ENCODE data around the gene CTIF. TPM values are rescaled to one million over a fixed set of nuclear protein-coding genes. Genes with fewer than 3 reads are reported as not detected.
A peak's percentile ranks its signal among the peaks of the same experiment; 100 is the strongest.

CTIF gene
- total RNA-seq, 1 experiment from 2014 or later, result 5.8 TPM

DNA sequence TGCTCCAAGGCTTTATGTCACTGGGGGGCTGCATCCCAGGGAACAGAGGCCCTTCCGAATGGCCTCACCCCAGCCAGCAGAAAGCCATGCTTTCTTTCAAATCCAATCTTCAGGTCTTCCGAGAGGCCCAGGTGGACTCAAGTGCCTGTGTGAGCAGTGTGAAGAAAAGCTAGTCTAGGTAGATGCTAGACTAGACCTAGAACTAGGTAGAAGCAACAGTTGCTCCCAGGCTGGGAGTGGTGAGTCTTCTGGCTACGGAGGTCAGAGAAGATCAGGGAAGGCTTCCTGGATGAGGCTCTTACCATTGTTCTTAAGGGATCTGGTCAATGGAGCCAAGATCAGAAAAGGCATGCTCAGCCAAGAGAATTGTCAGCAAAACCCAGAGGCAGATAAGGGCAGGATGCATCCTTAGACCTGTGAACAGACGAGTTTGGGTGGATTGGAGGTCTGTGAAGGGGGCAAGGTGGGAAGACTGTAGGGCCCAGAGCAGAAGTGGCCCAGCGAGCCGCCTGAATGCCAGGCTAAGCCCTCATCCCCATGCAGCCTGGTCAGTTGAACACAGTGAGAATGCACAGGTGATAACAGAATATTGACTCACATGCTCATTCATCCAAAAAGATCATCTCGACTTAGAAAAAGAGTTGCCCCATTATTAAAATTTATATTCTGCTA, 301.1 kb downstream of the CTIF start:
- Histone ChIP-seq H3K9me2 (replicated peaks; ENCODE audit: low read length) (no peaks in the 10 kb centered on the region), H3K79me2 (ENCODE audit: low read length) (no peaks in the 10 kb centered on the region), H3K4me3 (ENCODE audit: low read length) (no peak overlapping the region), H3K27me3 (ENCODE audit: low read length) (no peaks in the 10 kb centered on the region), H3K4me1 (ENCODE audit: insufficient read depth, low read length) (peaks cover 24% of the 10 kb centered on the region), H3F3A (ENCODE audit: low read length, unreplicated experiment) (no peaks in the 10 kb centered on the region), H3K9ac (ENCODE audit: low read length) (no peak overlapping the region), H4K20me1 (ENCODE audit: low read length) (no peaks in the 10 kb centered on the region), H3K27ac (ENCODE audit: low read length) (peak overlapping the region; percentile 82; the same call in 1 of the 2 replicates), H2AFZ (ENCODE audit: low read length) (no peak overlapping the region), H3K9me3 (ENCODE audit: low read length) (no peaks in the 10 kb centered on the region), H3K4me2 (ENCODE audit: low read length) (peak overlapping the region; percentile 37; the same call in 1 of the 2 replicates), H3K36me3 (ENCODE audit: low read depth, low read length) (no peaks in the 10 kb centered on the region)
- TF ChIP-seq EZH2phosphoT487 (IDR thresholded peaks at IDR 0.05; ENCODE audit: borderline replicate concordance, low read length), result no peak
- intact Hi-C loops (cut with micrococcal nuclease), result no loop called here
- no peak for ATAC-seq
- no TSS peak for BruUV-seq (replicated peaks)
- DNase-seq, result no peak
- CTCF ChIA-PET, result no interaction called here
- POLR2A ChIA-PET (ENCODE audit: unreplicated experiment), result no interaction called here

DNA sequence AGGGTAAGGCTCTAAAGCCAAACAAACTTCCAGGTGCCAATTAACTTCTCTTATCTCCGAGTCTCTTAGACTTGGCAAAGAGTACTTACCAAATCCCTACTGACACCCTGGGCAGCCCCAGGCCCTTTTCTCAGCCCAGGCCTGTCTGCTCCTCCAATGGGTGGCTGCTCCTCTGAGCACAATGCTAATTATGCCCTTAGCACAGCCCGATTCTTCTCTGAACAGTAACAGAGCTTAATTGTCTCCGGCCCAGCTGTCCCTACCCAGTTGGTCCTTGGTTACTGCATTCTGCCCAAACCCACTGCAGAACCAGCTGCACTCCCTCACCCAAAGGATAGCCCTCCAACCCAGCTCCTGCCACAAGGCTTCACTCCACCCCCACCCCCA, 301.7 kb downstream of the CTIF start:
- POLR2A ChIA-PET (ENCODE audit: unreplicated experiment), result no interaction called here

DNA sequence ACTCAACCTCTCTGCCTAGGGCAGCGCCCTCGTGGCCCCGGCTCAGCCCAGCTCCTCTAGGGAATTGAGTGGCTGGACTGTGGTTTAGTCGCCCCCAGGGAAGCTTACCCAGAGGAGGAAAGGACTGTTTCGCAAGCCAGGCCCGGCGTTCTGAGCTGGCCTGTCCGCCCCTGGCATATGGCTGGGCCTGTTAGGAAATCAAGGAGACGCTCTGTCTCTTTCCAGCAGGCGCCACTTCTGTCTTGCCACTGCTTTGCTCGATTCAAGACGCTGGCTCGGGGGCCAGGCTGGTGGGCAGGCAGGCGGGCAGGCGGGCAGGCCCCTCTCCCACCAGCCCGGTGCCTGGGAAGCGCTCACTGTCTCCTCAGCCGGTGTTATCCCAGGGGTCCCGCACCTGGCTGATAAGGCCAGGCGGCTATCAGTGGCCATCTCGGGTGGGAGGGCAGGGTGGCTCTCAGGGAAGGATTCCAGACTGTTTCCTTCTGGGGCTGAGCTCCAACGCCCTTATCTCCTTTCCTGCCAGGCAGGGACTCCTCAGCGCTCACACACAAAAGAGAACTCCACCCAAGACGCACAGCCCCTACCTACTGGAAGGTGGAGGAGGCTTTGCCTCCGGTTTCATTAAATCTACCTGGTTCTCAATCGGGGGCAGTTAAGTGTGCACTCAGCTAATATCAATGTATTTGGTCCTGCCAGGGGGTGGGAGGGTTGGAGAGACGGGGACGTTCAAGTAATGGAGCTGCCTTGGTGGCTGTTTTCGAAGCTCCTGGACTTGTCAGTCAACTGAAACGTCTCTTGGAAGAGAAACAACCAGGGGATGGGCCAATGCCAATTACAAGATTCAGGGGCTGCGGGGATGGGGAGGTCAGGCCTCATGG, 302.8 kb downstream of the CTIF start:
- intact Hi-C loops (cut with micrococcal nuclease), result no loop called here

More for the DNA sequence above, 301.7 kb downstream of the CTIF start:
- Histone ChIP-seq H3K79me2 (ENCODE audit: low read length) (no peaks in the 10 kb centered on the region), H3K36me3 (ENCODE audit: low read depth, low read length) (no peaks in the 10 kb centered on the region), H4K20me1 (ENCODE audit: low read length) (no peaks in the 10 kb centered on the region), H3K9ac (ENCODE audit: low read length) (no peak overlapping the region), H3K9me2 (replicated peaks; ENCODE audit: low read length) (no peaks in the 10 kb centered on the region), H3K4me2 (ENCODE audit: low read length) (no peak overlapping the region), H2AFZ (ENCODE audit: low read length) (no peak overlapping the region), H3K9me3 (ENCODE audit: low read length) (no peaks in the 10 kb centered on the region), H3K4me1 (ENCODE audit: insufficient read depth, low read length) (peaks cover 19% of the 10 kb centered on the region), H3K4me3 (ENCODE audit: low read length) (no peak overlapping the region), H3K27me3 (ENCODE audit: low read length) (no peaks in the 10 kb centered on the region), H3F3A (ENCODE audit: low read length, unreplicated experiment) (no peaks in the 10 kb centered on the region), H3K27ac (ENCODE audit: low read length) (no peak overlapping the region)
- ATAC-seq (no peak), DNase-seq (no peak)
- CTCF ChIA-PET, result no interaction called here
- intact Hi-C loops (cut with micrococcal nuclease), result no loop called here
- no TSS peak for BruUV-seq (replicated peaks)
- TF ChIP-seq EZH2phosphoT487 (IDR thresholded peaks at IDR 0.05; ENCODE audit: borderline replicate concordance, low read length) (no peak), EZH2 (IDR thresholded peaks at IDR 0.05; ENCODE audit: low read length, unreplicated experiment) (no peak)
- TF ChIP-seq, protein P1, sequence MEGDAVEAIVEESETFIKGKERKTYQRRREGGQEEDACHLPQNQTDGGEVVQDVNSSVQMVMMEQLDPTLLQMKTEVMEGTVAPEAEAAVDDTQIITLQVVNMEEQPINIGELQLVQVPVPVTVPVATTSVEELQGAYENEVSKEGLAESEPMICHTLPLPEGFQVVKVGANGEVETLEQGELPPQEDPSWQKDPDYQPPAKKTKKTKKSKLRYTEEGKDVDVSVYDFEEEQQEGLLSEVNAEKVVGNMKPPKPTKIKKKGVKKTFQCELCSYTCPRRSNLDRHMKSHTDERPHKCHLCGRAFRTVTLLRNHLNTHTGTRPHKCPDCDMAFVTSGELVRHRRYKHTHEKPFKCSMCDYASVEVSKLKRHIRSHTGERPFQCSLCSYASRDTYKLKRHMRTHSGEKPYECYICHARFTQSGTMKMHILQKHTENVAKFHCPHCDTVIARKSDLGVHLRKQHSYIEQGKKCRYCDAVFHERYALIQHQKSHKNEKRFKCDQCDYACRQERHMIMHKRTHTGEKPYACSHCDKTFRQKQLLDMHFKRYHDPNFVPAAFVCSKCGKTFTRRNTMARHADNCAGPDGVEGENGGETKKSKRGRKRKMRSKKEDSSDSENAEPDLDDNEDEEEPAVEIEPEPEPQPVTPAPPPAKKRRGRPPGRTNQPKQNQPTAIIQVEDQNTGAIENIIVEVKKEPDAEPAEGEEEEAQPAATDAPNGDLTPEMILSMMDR (conservative IDR thresholded peaks at IDR 0.05; ENCODE audit: low read depth, low read length), result no peak

More for the DNA sequence above, 302.8 kb downstream of the CTIF start:
- H3K4me3 ChIP-seq (ENCODE audit: low read length), result no peak overlapping the region
- H3K4me1 ChIP-seq (ENCODE audit: insufficient read depth, low read length), result peaks cover 18% of the 10 kb centered on the region
- TF ChIP-seq, protein P1 (conservative IDR thresholded peaks at IDR 0.05; ENCODE audit: low read depth, low read length), result no peak
- TF ChIP-seq EZH2phosphoT487 (IDR thresholded peaks at IDR 0.05; ENCODE audit: borderline replicate concordance, low read length) (no peak), EZH2 (IDR thresholded peaks at IDR 0.05; ENCODE audit: low read length, unreplicated experiment) (no peak)
- no peaks in the 10 kb centered on the region for H3K36me3 ChIP-seq (ENCODE audit: low read depth, low read length)
- no peaks in the 10 kb centered on the region for H3K9me2 ChIP-seq (replicated peaks; ENCODE audit: low read length)
- no peaks in the 10 kb centered on the region for H3K79me2 ChIP-seq (ENCODE audit: low read length)
- DNase-seq (no peak), ATAC-seq (no peak)
- no peak overlapping the region for H3K4me2 ChIP-seq (ENCODE audit: low read length)
- H3F3A ChIP-seq (ENCODE audit: low read length, unreplicated experiment), result no peaks in the 10 kb centered on the region
- POLR2A ChIA-PET (ENCODE audit: unreplicated experiment), result no interaction called here
- H3K27me3 ChIP-seq (ENCODE audit: low read length), result no peaks in the 10 kb centered on the region
- no peak overlapping the region for H3K9ac ChIP-seq (ENCODE audit: low read length)
- H3K27ac ChIP-seq (ENCODE audit: low read length), result no peak overlapping the region
- H4K20me1 ChIP-seq (ENCODE audit: low read length), result no peaks in the 10 kb centered on the region
- no TSS peak for BruUV-seq (replicated peaks)
- no peak overlapping the region for H2AFZ ChIP-seq (ENCODE audit: low read length)
- no peaks in the 10 kb centered on the region for H3K9me3 ChIP-seq (ENCODE audit: low read length)
- CTCF ChIA-PET, result no interaction called here
